H9 (cell line): Measurements from ENCODE around the gene REEP3. TPM values are rescaled to one million over a fixed set of nuclear protein-coding genes. Genes with fewer than 3 reads are reported as not detected.

ENCODE experiments used
- DNase-seq: peaks from one replicate; pipeline ENCODE4 v3.0.0-alpha.2; 2017
- H2AFZ ChIP-seq: one replicate; pipeline ENCODE4 v1.6.1; 2013; ENCODE audit warnings: mild to moderate bottlenecking, low read length, control low read depth, moderate library complexity
- H2AK5ac ChIP-seq: 2 replicates; pipeline ENCODE4 v1.6.1; 2013; ENCODE audit warnings: low read length, control low read depth, mixed read lengths; ENCODE audit not compliant: insufficient read length
- H2BK120ac ChIP-seq: one replicate; pipeline ENCODE4 v1.6.1; 2013; ENCODE audit warnings: low read depth, mild to moderate bottlenecking, low read length, control low read depth, inconsistent platforms; ENCODE audit not compliant: poor library complexity, severe bottlenecking
- H2BK12ac ChIP-seq: 2 replicates; pipeline ENCODE4 v1.6.1; 2013; ENCODE audit warnings: low read length, control low read depth, mixed read lengths, low read depth; ENCODE audit not compliant: insufficient read length
- H2BK15ac ChIP-seq: 2 replicates; pipeline ENCODE4 v1.6.1; 2013; ENCODE audit warnings: low read depth, low read length, control low read depth
- H2BK20ac ChIP-seq: one replicate; pipeline ENCODE4 v1.6.1; 2013; ENCODE audit warnings: low read depth, mild to moderate bottlenecking, low read length, control low read depth, inconsistent platforms; ENCODE audit not compliant: poor library complexity, severe bottlenecking
- H2BK5ac ChIP-seq: 2 replicates; pipeline ENCODE4 v1.6.1; 2013; ENCODE audit warnings: low read length, control low read depth, mixed read lengths; ENCODE audit not compliant: insufficient read length
- H3K14ac ChIP-seq: 2 replicates; pipeline ENCODE4 v1.6.1; 2013; ENCODE audit warnings: low read length, control low read depth; ENCODE audit not compliant: insufficient read depth
- H3K18ac ChIP-seq: 2 replicates; pipeline ENCODE4 v1.6.1; 2013; ENCODE audit warnings: low read depth, mild to moderate bottlenecking, mixed read lengths, low read length, control low read depth; ENCODE audit not compliant: insufficient read length
- H3K23ac ChIP-seq: 2 replicates; pipeline ENCODE4 v1.6.1; 2013; ENCODE audit warnings: low read length, control low read depth, mixed read lengths, low read depth; ENCODE audit not compliant: insufficient read length
- H3K23me2 ChIP-seq: 2 replicates; pipeline ENCODE4 v1.6.1; 2013; ENCODE audit warnings: low read depth, mild to moderate bottlenecking, mixed read lengths, low read length, control low read depth; ENCODE audit not compliant: insufficient read length, poor library complexity, severe bottlenecking
- H3K27ac ChIP-seq: 2 replicates; pipeline ENCODE4 v1.5.1; 2013; ENCODE audit warnings: low read length, control low read depth, mixed read lengths, low read depth; ENCODE audit not compliant: insufficient read length
- H3K27me3 ChIP-seq: 2 replicates; pipeline ENCODE4 v1.6.1; 2013; ENCODE audit warnings: low read length, control low read depth, inconsistent platforms; ENCODE audit not compliant: insufficient read depth
- H3K4ac ChIP-seq: 2 replicates; pipeline ENCODE4 v1.6.1; 2013; ENCODE audit warnings: low read depth, mild to moderate bottlenecking, control low read depth, inconsistent platforms, low read length, moderate library complexity
- H3K4me1 ChIP-seq: 2 replicates; pipeline ENCODE4 v1.6.1; 2013; ENCODE audit warnings: low read length, control low read depth, inconsistent platforms; ENCODE audit not compliant: insufficient read depth
- H3K4me2 ChIP-seq: 2 replicates; pipeline ENCODE4 v1.6.1; 2013; ENCODE audit warnings: low read length, control low read depth, mixed read lengths; ENCODE audit not compliant: insufficient read length, insufficient read depth
- H3K56ac ChIP-seq: 2 replicates; pipeline ENCODE4 v1.6.1; 2013; ENCODE audit warnings: low read depth, mild to moderate bottlenecking, mixed read lengths, low read length, control low read depth; ENCODE audit not compliant: insufficient read length
- H3K79me1 ChIP-seq: 2 replicates; pipeline ENCODE4 v1.6.1; 2013; ENCODE audit warnings: low read depth, mild to moderate bottlenecking, moderate library complexity, low read length, control low read depth, inconsistent platforms; ENCODE audit not compliant: insufficient read depth, poor library complexity, severe bottlenecking
- H3K79me2 ChIP-seq: 2 replicates; pipeline ENCODE4 v1.6.1; 2013; ENCODE audit warnings: low read length, control low read depth, inconsistent platforms; ENCODE audit not compliant: insufficient read depth
- H3K9ac ChIP-seq: 2 replicates; pipeline ENCODE4 v1.6.1; 2013; ENCODE audit warnings: low read length, control low read depth, mixed read lengths; ENCODE audit not compliant: insufficient read length; ENCODE audit errors: extremely low read depth
- H3K9me3 ChIP-seq: one replicate; pipeline ENCODE4 v1.6.1; 2013; ENCODE audit warnings: low read depth, low read length, inconsistent platforms; ENCODE audit not compliant: control insufficient read depth
- H3T11ph ChIP-seq: one replicate; pipeline ENCODE4 v1.6.1; 2013; ENCODE audit warnings: mild to moderate bottlenecking, low read length, control low read depth, inconsistent platforms
- H4K20me1 ChIP-seq: one replicate; pipeline ENCODE4 v1.6.1; 2013; ENCODE audit not compliant: control insufficient read depth, insufficient read length, insufficient read depth
- H4K5ac ChIP-seq: 2 replicates; pipeline ENCODE4 v1.6.1; 2013; ENCODE audit warnings: low read depth, mild to moderate bottlenecking, mixed read lengths, low read length, control low read depth; ENCODE audit not compliant: insufficient read length
- H4K8ac ChIP-seq: replicated peaks from 2 replicates; pipeline ENCODE4 v1.6.1; 2013; ENCODE audit warnings: low read length, control low read depth, mixed read lengths, low read depth; ENCODE audit not compliant: insufficient read length
- H4K91ac ChIP-seq: 2 replicates; pipeline ENCODE4 v1.6.1; 2013; ENCODE audit warnings: low read depth, mild to moderate bottlenecking, moderate library complexity, mixed read lengths, low read length, control low read depth; ENCODE audit not compliant: insufficient read length
- H3K27ac Mint-ChIP-seq, 3 experiments: 2 replicates in 2 of 3; 3 replicates in 1 of 3; pipeline ENCODE4 v1.8.0; 2020 to 2021; ENCODE audit warnings: mixed read lengths in 3 of 3, mild to moderate bottlenecking in 1 of 3, moderate library complexity in 1 of 3
- H3K27me3 Mint-ChIP-seq: 2 replicates; pipeline ENCODE4 v1.8.0; 2021; ENCODE audit warnings: low read depth, mild to moderate bottlenecking, moderate library complexity, mixed read lengths
- H3K36me3 Mint-ChIP-seq, 3 experiments: 2 replicates in 2 of 3; 3 replicates in 1 of 3; pipeline ENCODE4 v1.8.0; 2020 to 2021; ENCODE audit warnings: low read depth in 3 of 3, mixed read lengths in 3 of 3; ENCODE audit not compliant: insufficient read depth in 1 of 3
- H3K4me1 Mint-ChIP-seq, 2 experiments: 2 replicates each; pipeline ENCODE4 v1.8.0; 2020; ENCODE audit warnings: mixed read lengths in 2 of 2
- H3K4me3 Mint-ChIP-seq, 2 experiments: 2 replicates in 1 of 2; 3 replicates in 1 of 2; pipeline ENCODE4 v1.8.0; 2020 to 2021; ENCODE audit warnings: mild to moderate bottlenecking in 2 of 2, mixed read lengths in 2 of 2, moderate library complexity in 1 of 2
- H3K9me3 Mint-ChIP-seq, 2 experiments: 2 replicates in 1 of 2; 3 replicates in 1 of 2; pipeline ENCODE4 v1.8.0; 2020; ENCODE audit warnings: mild to moderate bottlenecking in 2 of 2, mixed read lengths in 2 of 2, moderate library complexity in 1 of 2
- total RNA-seq: library from RNA; stranded (reverse); gene quantifications from 2 replicates; pipeline ENCODE4 v1.2.1, GENCODE V29; 2021
- TF ChIP-seq, protein P1 (sequence below): fragments of 200-600 bp; sonication (generic); conservative IDR thresholded peaks from 3 replicates; pipeline ENCODE4 v1.8.0; 2021; ENCODE audit warnings: antibody characterized with exemption, mild to moderate bottlenecking

Gene REEP3
- total RNA-seq, 1 experiment from 2014 or later: 21.4 TPM

DNA sequence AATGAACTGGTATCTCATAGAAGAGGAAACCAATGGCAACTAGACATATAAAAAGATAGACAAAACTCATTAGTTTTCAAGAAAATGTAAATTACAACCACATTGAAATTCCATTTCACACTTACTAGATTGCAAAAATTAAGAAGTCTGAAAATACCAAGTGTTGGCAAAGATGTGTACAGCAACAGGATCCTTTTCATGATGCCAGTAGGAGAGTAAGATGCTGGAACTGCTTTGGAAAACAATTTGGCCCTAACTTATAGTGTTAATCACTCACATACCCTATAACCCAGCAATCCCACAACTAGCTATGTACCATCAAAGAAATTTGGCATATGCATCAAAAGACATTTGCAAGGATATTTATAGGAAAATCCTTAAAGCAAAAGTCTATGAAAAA is 15.5 kb downstream of the REEP3 start:
- Histone ChIP-seq H3K18ac (no peak overlapping the region), H2BK12ac (no peak overlapping the region), H3K4me1 (no peaks in the 10 kb centered on the region), H2BK15ac (no peak overlapping the region), H3K4ac (no peak overlapping the region), H2AFZ (no peak overlapping the region), H3K27ac (no peak overlapping the region), H3K23me2 (no peaks in the 10 kb centered on the region), H3K9ac (no peak overlapping the region), H3K56ac (no peak overlapping the region), H2BK5ac (no peak overlapping the region), H3T11ph (no peak overlapping the region), H2BK120ac (no peak overlapping the region), H3K27me3 (no peaks in the 10 kb centered on the region), H4K8ac (no peak overlapping the region), H2BK20ac (no peak overlapping the region), H3K79me1 (no peaks in the 10 kb centered on the region), H4K91ac (no peak overlapping the region), H3K4me2 (no peak overlapping the region), H2AK5ac (no peak overlapping the region), H3K14ac (no peak overlapping the region), H3K79me2 (no peaks in the 10 kb centered on the region), H4K20me1 (no peaks in the 10 kb centered on the region), H4K5ac (no peak overlapping the region), H3K23ac (no peak overlapping the region), H3K9me3 (no peaks in the 10 kb centered on the region)
- TF ChIP-seq, protein P1, sequence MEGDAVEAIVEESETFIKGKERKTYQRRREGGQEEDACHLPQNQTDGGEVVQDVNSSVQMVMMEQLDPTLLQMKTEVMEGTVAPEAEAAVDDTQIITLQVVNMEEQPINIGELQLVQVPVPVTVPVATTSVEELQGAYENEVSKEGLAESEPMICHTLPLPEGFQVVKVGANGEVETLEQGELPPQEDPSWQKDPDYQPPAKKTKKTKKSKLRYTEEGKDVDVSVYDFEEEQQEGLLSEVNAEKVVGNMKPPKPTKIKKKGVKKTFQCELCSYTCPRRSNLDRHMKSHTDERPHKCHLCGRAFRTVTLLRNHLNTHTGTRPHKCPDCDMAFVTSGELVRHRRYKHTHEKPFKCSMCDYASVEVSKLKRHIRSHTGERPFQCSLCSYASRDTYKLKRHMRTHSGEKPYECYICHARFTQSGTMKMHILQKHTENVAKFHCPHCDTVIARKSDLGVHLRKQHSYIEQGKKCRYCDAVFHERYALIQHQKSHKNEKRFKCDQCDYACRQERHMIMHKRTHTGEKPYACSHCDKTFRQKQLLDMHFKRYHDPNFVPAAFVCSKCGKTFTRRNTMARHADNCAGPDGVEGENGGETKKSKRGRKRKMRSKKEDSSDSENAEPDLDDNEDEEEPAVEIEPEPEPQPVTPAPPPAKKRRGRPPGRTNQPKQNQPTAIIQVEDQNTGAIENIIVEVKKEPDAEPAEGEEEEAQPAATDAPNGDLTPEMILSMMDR: no peak
- Mint-ChIP-seq H3K4me1 (no peaks in the 10 kb centered on the region; a peak in 1 of 4 replicates), H3K9me3 (no peaks in the 10 kb centered on the region), H3K27ac (no peak overlapping the region), H3K36me3 (no peaks in the 10 kb centered on the region), H3K4me3 (no peak overlapping the region), H3K27me3 (no peaks in the 10 kb centered on the region)
- DNase-seq: no peak
